ENCODE data around the gene TMEM74B. TPM values are rescaled to one million over a fixed set of nuclear protein-coding genes. Genes with fewer than 3 reads are reported as not detected.
"Not testable (repeated sequence)": the region's sequence is repeated elsewhere in the genome, so short reads cannot be mapped to it uniquely, and the experiment has no call there.

TMEM74B gene
- total and polyA plus RNA-seq, 2 donors = 0.42 to 0.53 TPM

- H3K36me3 ChIP-seq (ENCODE audit: insufficient read depth) = peaks cover 7% of the 10 kb centered on the region
Observed at GRCh38 chr20:1160991-1161390, 23.8 kb downstream of the TMEM74B start.

GRCh38 chr20:1160496-1160895, 24.3 kb downstream of the TMEM74B start:
- 96% methylated on average over 10 of the region's 10 CpGs for WGBS
- H3K27ac ChIP-seq (ENCODE audit: low read depth) = no peak overlapping the region
- DNase-seq (ENCODE audit: extremely low spot score) = no peak
- H3K4me3 ChIP-seq (ENCODE audit: low read depth, low read length) = no peak overlapping the region
- peaks cover 6% of the 10 kb centered on the region for H3K36me3 ChIP-seq (ENCODE audit: insufficient read depth)
- no peaks in the 10 kb centered on the region for H3K4me1 ChIP-seq (ENCODE audit: insufficient read depth)

More at GRCh38 chr20:1160991-1161390, 23.8 kb downstream of the TMEM74B start:
- no peak overlapping the region for H3K27ac ChIP-seq (ENCODE audit: low read depth)
- 99% methylated on average over 12 of the region's 12 CpGs for WGBS
- H3K4me1 ChIP-seq (ENCODE audit: insufficient read depth) = no peaks in the 10 kb centered on the region
- no peak for DNase-seq (ENCODE audit: extremely low spot score)
- no peak overlapping the region for H3K4me3 ChIP-seq (ENCODE audit: low read depth, low read length)

- DNase-seq (ENCODE audit: extremely low spot score) = no peak
- H3K27ac ChIP-seq (ENCODE audit: low read depth) = no peak overlapping the region
- WGBS = 98% methylated on average over 3 of the region's 3 CpGs
- no peaks in the 10 kb centered on the region for H3K4me1 ChIP-seq (ENCODE audit: insufficient read depth)
- no peak overlapping the region for H3K4me3 ChIP-seq (ENCODE audit: low read depth, low read length)
- H3K36me3 ChIP-seq (ENCODE audit: insufficient read depth) = peaks cover 2% of the 10 kb centered on the region
Observed at GRCh38 chr20:1155342-1155741, 29.4 kb downstream of the TMEM74B start.

GRCh38 chr20:1154691-1155090, 30.1 kb downstream of the TMEM74B start:
- Histone ChIP-seq H3K4me1 (ENCODE audit: insufficient read depth) (no peaks in the 10 kb centered on the region), H3K36me3 (ENCODE audit: insufficient read depth) (peaks cover 2% of the 10 kb centered on the region), H3K4me3 (ENCODE audit: low read depth, low read length) (no peak overlapping the region), H3K27ac (ENCODE audit: low read depth) (no peak overlapping the region)
- DNase-seq (ENCODE audit: extremely low spot score) = no peak
- 96% methylated on average over 1 of the region's 1 CpG for WGBS

- no peak overlapping the region for H3K27ac ChIP-seq (ENCODE audit: low read depth)
- H3K4me1 ChIP-seq (ENCODE audit: insufficient read depth) = no peaks in the 10 kb centered on the region
- H3K36me3 ChIP-seq (ENCODE audit: insufficient read depth) = peaks cover 2% of the 10 kb centered on the region
- DNase-seq (ENCODE audit: extremely low spot score) = no peak
- no peak overlapping the region for H3K4me3 ChIP-seq (ENCODE audit: low read depth, low read length)
Observed at GRCh38 chr20:1154226-1154625, 30.6 kb downstream of the TMEM74B start.

GRCh38 chr20:1150968-1151367, 33.8 kb downstream of the TMEM74B start:
- WGBS = 100% methylated on average over 1 of the region's 1 CpG
- Histone ChIP-seq H3K27ac (ENCODE audit: low read depth) (no peak overlapping the region), H3K4me1 (ENCODE audit: insufficient read depth) (no peaks in the 10 kb centered on the region), H3K36me3 (ENCODE audit: insufficient read depth) (peaks cover 2% of the 10 kb centered on the region), H3K4me3 (ENCODE audit: low read depth, low read length) (no peak overlapping the region)
- DNase-seq (ENCODE audit: extremely low spot score) = no peak

GRCh38 chr20:1150218-1150617, 34.6 kb downstream of the TMEM74B start:
- no peak overlapping the region for H3K4me3 ChIP-seq (ENCODE audit: low read depth, low read length)
- 69% methylated on average over 4 of the region's 4 CpGs for WGBS
- DNase-seq (ENCODE audit: extremely low spot score) = no peak

GRCh38 chr20:1149812-1150211, 35.0 kb downstream of the TMEM74B start:
- H3K27ac ChIP-seq (ENCODE audit: low read depth); H3K36me3 ChIP-seq (ENCODE audit: insufficient read depth); H3K4me3 ChIP-seq (ENCODE audit: low read depth, low read length); H3K4me1 ChIP-seq (ENCODE audit: insufficient read depth); DNase-seq (ENCODE audit: extremely low spot score): not testable (repeated sequence)
- 99% methylated on average over 2 of the region's 2 CpGs for WGBS

More at GRCh38 chr20:1150218-1150617, 34.6 kb downstream of the TMEM74B start:
- Histone ChIP-seq H3K27ac (ENCODE audit: low read depth) (no peak overlapping the region), H3K36me3 (ENCODE audit: insufficient read depth) (peaks cover 4% of the 10 kb centered on the region), H3K4me1 (ENCODE audit: insufficient read depth) (no peaks in the 10 kb centered on the region)

GRCh38 chr20:1146957-1147356, 37.8 kb downstream of the TMEM74B start:
- no peak for DNase-seq (ENCODE audit: extremely low spot score)
- Histone ChIP-seq H3K36me3 (ENCODE audit: insufficient read depth) (peaks cover 4% of the 10 kb centered on the region), H3K27ac (ENCODE audit: low read depth) (no peak overlapping the region), H3K4me3 (ENCODE audit: low read depth, low read length) (no peak overlapping the region), H3K4me1 (ENCODE audit: insufficient read depth) (no peaks in the 10 kb centered on the region)
- WGBS = 81% methylated on average over 5 of the region's 5 CpGs

GRCh38 chr20:1144401-1145172, 40.2 kb downstream of the TMEM74B start:
- Histone ChIP-seq H3K27ac (ENCODE audit: low read depth) (no peak overlapping the region), H3K4me3 (ENCODE audit: low read depth, low read length) (no peak overlapping the region), H3K4me1 (ENCODE audit: insufficient read depth) (no peaks in the 10 kb centered on the region), H3K36me3 (ENCODE audit: insufficient read depth) (peaks cover 4% of the 10 kb centered on the region)
- WGBS = 90% methylated on average over 10 of the region's 10 CpGs
- DNase-seq (ENCODE audit: extremely low spot score) = no peak

GRCh38 chr20:1137236-1137635, 47.5 kb downstream of the TMEM74B start:
- Histone ChIP-seq H3K27ac (ENCODE audit: low read depth) (no peak overlapping the region), H3K36me3 (ENCODE audit: insufficient read depth) (peaks cover 2% of the 10 kb centered on the region), H3K4me3 (ENCODE audit: low read depth, low read length) (no peak overlapping the region), H3K4me1 (ENCODE audit: insufficient read depth) (no peaks in the 10 kb centered on the region)
- no peak for DNase-seq (ENCODE audit: extremely low spot score)
- 84% methylated on average over 4 of the region's 4 CpGs for WGBS

- 92% methylated on average over 12 of the region's 12 CpGs for WGBS
- no peak for DNase-seq (ENCODE audit: extremely low spot score)
- Histone ChIP-seq H3K4me1 (ENCODE audit: insufficient read depth) (no peaks in the 10 kb centered on the region), H3K36me3 (ENCODE audit: insufficient read depth) (peaks cover 2% of the 10 kb centered on the region), H3K27ac (ENCODE audit: low read depth) (no peak overlapping the region), H3K4me3 (ENCODE audit: low read depth, low read length) (no peak overlapping the region)
Observed at GRCh38 chr20:1134836-1135235, 49.9 kb downstream of the TMEM74B start.

- Histone ChIP-seq H3K4me3 (ENCODE audit: low read depth, low read length) (no peak overlapping the region), H3K27ac (ENCODE audit: low read depth) (no peak overlapping the region), H3K36me3 (ENCODE audit: insufficient read depth) (peaks cover 2% of the 10 kb centered on the region), H3K4me1 (ENCODE audit: insufficient read depth) (no peaks in the 10 kb centered on the region)
- DNase-seq (ENCODE audit: extremely low spot score) = no peak
- 96% methylated on average over 2 of the region's 2 CpGs for WGBS
Observed at GRCh38 chr20:1134355-1134754, 50.4 kb downstream of the TMEM74B start.

- peaks cover 4% of the 10 kb centered on the region for H3K36me3 ChIP-seq (ENCODE audit: insufficient read depth)
- WGBS = 98% methylated on average over 3 of the region's 3 CpGs
- H3K4me1 ChIP-seq (ENCODE audit: insufficient read depth) = no peaks in the 10 kb centered on the region
Observed at GRCh38 chr20:1131354-1131753, 53.4 kb downstream of the TMEM74B start.

More at GRCh38 chr20:1131354-1131753, 53.4 kb downstream of the TMEM74B start:
- H3K4me3 ChIP-seq (ENCODE audit: low read depth, low read length) = no peak overlapping the region
- no peak overlapping the region for H3K27ac ChIP-seq (ENCODE audit: low read depth)
- DNase-seq (ENCODE audit: extremely low spot score) = no peak
